GM18870 (cell line): ENCODE measurements around the gene TRIM6.
"Not testable (repeated sequence)": the region's sequence is repeated elsewhere in the genome, so short reads cannot be mapped to it uniquely, and the experiment has no call there.

Experiments
- ATAC-seq: cut with Tn5 transposase; IDR thresholded peaks from one replicate; pipeline ENCODE4 v1.9.1; 2021; ENCODE audit warnings: moderate library complexity; ENCODE audit not compliant: unreplicated experiment

TRIM6 gene, protein sequence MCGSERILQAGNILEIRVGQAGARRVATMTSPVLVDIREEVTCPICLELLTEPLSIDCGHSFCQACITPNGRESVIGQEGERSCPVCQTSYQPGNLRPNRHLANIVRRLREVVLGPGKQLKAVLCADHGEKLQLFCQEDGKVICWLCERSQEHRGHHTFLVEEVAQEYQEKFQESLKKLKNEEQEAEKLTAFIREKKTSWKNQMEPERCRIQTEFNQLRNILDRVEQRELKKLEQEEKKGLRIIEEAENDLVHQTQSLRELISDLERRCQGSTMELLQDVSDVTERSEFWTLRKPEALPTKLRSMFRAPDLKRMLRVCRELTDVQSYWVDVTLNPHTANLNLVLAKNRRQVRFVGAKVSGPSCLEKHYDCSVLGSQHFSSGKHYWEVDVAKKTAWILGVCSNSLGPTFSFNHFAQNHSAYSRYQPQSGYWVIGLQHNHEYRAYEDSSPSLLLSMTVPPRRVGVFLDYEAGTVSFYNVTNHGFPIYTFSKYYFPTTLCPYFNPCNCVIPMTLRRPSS

DNA sequence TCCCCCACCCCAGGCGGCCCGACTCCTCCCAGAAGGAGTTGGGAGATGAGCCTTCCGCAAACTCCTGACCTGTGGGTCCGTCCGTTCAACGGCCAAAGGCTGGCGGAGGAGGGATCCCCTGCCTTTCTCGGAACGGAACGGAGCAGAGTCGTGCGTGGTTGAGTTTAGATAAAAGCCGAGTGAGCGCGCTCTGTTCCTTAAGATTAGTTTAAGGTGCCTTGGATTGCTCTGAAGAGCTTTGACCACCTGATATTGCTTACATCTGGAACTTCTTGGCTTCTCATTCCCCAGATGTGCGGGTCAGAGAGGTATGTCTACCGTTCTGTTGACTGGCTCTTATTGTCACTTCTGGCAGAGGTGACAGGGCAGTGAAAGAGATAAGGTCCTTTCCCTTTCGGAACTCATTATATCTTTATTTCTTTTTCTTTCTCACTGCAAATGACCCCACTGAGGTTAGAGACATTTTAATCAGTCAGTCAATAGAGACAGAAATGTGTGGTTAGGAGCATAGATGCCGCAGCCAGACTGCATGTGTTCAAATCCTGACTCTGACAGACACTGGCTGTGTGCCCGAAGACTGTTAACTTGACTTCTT is at the start of gene TRIM6:
Gene TRIM6 (plus strand): TSS at position 31 of the 595 bp plus-strand sequence. CDS start 261 bp downstream, at position 292.
- peak; percentile 47 for ATAC-seq

DNA sequence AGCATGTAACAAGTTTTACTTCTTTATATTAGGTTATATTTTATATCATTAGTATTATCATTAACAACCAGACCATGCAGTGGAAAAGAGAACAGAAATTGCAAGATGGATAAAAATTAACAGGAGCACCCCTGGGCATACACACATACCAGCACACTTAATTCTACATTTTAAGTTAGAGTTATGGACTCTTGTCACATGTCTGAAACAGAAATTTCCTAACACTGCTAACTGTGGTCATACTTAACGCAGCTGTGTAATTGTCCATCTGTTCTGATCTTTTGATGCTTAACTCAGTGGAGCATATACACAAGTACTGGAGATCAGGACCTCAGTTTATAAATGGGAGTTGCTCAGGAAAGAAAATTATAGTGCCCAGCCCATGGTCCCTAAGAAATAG is 48.5 kb upstream of the TRIM6 start:
- ATAC-seq, result peak; percentile 79

DNA sequence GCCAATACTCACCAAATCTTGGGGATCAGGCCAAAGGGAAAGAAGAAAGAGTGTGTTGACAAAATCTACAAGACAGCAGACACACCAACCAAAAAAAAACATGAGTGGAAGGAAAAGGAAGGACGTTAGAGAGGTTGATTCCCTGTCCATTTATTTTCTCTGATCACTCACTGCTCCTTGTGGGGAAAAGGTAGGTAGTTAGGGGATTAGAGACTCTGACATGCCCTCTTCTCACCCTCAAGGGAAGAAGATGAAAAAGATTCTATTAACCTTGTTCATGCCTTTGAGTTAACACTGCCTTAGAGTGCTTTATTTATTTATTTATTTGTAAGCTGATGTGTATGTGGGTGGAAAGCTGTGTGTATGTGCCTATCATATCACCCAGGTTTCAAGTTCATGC is 48.0 kb upstream of the TRIM6 start, which contains the start of gene OR52H1:
Gene OR52H1 (minus strand): TSS at position 101 of the 400 bp plus-strand sequence. CDS start 3,035 bp downstream, outside the sequence.
- no peak for ATAC-seq

DNA sequence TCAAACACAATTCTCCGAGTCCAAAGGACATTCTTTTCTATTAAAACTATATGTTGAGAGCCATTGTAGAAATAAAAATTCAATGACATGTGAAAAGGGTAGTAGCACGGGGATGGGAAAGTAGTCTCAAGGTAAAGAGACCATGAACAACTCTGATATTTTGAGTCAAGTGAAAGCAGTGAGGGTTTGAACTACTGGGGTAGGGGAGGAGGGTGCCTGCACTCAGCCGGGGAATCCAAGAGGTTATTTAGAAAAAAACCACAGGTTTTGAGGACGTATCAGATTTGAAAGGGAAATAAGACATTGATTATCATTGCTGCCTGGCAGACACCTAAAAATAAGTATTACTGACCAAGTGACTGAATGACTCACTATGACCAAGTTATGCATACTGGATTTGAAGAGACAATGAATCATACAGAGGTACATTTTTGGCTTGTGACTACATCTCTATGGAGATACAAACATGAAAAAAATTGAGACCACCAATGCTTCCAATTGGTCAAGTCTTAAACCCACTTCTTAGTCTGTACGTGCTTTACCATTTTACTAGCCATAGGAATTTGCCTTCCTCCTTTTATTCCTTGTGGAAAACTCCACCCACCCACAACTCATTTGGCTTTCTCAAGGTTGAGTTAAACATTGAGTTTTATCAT is 45.9 kb upstream of the TRIM6 start:
- ATAC-seq, result peak; percentile 69

DNA sequence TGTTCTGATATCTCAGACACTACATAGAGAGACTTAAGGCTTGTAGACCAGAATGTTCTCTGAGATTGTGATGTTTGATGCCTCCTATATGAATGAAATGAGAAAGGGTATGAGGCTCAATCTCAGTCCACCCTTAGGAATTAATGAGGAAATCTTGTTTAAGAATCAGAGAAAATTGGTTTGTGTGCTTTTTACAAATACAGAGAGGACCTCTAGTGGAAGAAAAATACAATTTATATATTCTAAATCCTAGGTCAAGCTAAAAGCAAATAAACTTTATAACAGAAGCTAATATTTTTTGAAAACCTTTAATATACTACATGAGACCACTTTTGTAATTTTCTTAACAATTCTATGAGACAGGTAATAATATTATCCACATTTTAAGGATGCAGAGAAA is 43.1 kb upstream of the TRIM6 start:
- ATAC-seq, result no peak

DNA sequence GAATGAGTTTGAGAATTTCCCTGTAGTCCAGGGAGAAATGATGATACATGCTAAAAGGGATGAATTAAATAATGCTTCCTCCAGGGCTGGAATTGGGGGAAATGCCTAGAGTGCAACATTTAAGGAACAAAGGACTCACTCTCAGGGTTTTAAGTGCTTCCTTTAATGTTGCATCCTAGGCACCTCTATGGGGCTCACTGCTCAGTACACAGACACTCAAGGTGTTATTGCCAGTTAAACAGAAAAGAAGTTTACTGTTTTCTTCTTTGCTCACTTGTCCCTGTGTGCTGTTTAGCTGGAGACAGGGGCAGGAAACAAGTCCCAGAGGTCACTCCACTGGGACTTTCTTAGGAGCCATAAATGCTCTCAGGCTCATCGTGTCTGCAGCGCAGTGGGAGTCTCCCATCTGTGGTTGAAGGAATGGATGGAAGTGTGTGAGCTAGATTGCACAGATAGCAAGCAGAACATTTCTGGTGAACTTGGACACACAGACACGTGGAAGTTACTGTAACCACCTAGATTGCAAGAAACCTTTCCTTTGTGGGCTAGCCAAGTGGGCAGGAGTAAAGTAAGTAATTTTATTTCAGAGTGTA is 39.7 kb upstream of the TRIM6 start:
- ATAC-seq, result no peak

DNA sequence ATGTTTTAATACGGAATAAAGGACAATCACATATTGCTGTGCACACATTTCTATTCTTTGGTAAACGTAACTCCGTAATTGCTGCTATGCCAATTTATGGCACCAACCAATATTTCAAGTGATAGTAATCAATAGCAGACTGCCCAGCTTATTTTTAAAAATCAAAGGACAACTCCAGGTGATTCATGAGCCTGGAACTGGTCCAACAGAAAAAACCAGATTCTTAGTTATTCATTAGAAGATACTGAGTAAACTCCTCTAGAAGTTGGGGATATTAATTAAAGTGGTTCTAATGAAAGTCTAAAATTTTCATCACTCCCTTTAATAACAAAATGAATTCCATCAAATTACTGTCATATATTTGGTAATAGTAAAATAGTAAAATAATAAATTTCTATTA is 38.7 kb upstream of the TRIM6 start:
- no peak for ATAC-seq

DNA sequence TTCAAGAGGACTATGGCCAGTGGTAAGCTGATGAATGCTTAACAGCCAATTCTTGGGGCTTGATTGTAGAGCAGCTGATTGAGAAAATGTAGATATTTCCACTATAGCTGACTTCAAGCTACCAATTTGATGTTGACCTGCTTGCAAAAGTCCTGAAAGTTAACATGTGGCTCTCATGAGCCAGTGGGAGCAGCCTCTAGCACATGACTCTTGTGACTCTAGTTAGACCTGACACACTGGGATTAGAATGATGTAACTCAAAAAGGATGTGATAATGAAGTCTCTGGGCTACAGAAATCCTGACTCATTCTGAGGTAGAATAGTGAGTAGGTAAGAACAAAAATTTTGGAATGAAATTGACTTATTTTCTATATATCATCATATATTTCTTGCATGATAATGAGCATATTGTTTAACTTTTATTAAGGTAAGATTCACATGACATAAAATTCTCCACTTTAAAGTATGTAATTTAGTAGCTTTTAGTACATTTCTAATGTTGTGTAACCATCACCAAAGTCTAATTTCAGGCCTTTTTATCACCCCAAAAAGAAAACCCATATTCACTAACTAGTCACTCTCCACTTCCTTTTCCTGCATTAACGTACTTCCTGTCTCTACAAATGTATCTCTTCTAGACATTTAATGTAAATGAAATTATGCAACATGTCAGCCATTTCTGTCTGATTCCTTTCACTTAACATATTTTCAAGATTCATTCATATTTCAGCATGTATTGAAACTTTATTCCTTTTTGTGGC is 32.0 kb upstream of the TRIM6 start:
- no peak for ATAC-seq

DNA sequence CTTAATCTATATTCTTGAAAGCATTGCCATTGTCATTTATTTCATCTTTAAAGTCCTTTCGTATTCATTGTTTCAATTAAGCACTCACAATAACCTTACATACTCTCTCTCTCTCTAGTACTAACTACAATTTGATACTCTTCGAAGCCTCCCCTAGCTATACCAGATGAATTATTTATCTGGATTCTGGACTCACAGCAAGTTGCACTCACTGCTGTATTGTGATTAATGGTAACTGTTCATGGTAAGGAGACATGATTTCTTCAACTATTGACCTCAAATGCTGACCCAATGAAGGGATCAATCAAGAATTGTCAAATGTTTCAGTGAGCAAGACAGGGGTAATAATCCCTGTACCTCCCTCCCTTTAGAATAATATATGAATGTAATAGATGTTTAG is 21.8 kb upstream of the TRIM6 start:
- no peak for ATAC-seq

DNA sequence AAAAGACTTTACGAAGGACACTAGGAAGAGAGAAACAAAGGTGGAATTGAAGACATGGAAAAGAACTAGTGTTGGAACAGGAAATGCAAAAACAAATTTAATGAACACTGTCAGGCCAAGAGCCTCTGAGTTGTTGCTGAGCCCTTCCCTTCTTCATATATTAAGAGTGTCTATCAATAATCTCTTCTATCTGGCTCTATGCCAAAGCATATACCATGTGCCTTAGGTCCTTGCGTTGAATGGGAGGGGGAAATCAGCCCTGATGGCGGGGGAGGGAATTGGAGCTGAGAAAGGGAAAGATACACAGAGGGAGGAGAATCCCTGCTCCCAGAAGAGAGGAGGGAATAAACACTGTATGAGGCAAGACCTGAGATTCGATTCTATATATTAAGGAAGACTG is 21.3 kb upstream of the TRIM6 start:
- ATAC-seq, result no peak

DNA sequence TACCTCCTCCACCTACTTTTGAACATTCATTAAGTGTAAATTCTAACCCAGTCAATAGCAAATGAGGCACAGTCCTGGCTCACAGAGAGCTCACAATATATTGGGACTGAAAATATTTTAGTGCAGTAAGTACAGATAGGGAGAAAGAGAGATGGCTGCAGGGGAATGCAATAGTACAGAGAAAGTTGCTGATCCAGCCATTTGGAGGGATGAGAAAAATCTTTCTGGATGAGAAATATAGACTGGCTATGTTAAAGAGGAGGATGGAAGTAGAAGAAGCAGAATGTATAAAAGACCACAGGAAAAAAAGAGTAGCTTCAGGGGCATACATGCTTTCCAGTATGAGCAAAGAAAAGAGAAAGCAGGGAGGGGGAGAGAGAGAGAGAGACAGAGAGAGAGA is 19.3 kb upstream of the TRIM6 start:
- ATAC-seq, result no peak

DNA sequence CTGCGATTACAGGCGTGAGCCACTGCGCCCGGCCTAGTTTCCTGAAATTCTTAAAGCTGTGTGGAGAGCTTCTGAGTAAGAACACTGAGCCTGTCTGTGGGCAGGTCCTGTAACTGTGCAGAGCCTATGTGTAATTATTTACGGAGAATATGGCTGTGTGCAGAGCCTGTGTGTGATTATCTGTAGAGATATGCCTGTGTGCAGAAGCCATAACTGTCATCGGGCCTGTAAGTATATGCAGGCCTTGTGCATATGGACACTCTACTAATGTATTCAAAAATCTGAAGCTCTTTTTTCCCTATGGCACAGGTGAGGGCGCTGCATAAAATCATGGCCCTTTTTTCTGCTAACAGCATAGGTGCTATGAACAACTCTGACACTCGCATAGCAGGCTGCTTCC is 15.9 kb upstream of the TRIM6 start, which contains the start of gene OR52B6:
Gene OR52B6 (plus strand): TSS at position 301 of the 400 bp plus-strand sequence. CDS start 0 bp downstream, at position 301.
- ATAC-seq, result no peak

DNA sequence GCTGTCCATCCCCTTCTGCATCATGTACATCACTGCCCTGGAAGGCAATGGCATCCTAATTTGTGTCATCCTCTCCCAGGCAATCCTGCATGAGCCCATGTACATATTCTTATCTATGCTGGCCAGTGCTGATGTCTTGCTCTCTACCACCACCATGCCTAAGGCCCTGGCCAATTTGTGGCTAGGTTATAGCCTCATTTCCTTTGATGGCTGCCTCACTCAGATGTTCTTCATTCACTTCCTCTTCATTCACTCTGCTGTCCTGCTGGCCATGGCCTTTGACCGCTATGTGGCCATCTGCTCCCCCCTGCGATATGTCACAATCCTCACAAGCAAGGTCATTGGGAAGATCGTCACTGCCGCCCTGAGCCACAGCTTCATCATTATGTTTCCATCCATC is 15.4 kb upstream of the TRIM6 start:
- ATAC-seq, result no peak

DNA sequence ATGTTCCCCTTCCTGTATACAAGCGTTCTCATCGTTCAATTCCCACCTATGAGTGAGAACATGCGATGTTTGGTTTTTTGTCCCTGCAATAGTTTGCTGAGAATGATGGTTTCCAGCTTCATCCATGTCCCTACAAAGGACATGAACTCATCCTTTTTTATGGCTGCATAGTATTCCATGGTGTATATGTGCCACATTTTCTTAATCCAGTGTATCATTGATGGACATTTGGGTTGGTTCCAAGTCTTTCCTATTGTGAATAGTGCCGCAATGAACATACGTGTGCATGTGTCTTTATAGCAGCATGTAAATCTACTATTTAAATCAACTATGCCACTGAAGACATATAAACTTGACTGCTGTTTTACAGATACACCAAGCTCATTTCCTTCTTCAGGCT is 12.0 kb upstream of the TRIM6 start:
- ATAC-seq, result not testable (repeated sequence)

DNA sequence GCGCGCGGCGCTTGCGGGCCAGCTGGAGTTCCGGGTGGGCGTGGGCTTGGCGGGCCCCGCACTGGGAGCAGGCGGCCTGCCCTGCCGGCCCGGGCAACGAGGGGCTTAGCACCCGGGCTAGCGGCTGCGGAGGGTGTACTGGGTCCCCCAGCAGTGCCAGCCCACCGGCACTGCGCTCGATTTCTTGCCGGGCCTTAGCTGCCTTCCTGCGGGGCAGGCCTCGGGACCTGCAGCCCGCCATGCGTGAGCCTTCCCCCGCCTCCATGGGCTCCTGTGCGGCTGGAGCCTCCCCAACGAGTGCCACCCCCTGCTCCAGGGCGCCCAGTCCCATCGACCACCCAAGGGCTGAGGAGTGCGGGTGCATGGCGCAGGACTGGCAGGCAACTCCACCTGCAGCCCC is 6.5 kb upstream of the TRIM6 start:
- not testable (repeated sequence) for ATAC-seq

DNA sequence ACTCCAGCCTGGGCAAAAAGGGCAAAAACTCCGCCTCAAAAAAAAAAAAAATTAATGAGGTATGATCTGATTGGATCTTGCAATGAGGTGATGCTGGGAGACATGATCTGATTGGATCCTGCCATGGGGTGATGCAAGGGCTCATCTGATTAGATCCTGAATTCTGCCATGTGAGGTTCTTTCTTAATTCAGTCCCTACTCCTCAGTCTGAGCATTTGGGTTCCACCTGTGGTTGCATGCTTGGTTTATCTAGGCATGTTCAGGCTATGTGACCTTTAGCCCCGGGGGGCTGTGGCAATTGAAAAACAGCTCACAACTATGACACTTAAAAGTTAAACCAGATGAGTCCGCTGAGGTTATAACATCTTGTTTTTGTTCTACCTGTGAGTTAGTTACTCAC is 4.8 kb upstream of the TRIM6 start:
- no peak for ATAC-seq

DNA sequence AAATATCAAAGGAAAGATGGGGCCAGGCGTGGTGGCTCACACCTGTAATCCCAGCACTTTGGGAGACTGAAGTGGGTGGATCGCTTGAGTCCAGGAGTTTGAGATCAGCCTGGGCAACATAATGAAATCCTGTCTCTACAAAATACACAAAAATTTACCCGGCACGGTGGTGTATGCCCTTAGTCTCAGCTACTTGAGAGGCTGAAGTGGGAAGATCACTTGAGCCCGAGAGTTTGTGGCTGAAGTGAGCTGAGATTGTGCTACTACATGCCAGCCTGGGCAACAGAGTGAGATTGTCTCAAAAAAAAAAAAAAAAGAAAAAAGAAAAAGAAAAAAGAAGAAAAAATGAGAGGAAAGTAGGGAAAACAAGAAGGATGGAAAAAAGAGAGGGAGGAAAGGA is 3.8 kb upstream of the TRIM6 start:
- ATAC-seq, result no peak

DNA sequence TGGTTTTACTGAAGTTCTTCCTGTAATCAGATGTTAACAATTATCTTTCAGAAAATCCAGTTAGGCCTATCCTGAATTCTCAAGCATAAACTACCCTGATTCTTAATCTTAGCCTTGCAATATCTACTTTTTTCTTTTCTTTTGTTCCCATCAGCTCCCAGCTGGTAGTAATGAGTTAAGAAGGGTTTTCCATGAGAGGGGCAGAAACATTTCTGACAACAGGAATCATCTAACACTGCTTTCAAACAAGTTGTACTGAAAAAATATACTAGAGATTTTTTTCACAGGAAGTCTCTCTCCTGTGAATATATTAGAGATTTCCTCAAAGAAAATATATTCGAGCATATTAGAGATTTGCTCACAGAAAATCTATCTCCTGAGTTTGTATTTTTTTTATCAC is 3.3 kb upstream of the TRIM6 start:
- ATAC-seq, result no peak

DNA sequence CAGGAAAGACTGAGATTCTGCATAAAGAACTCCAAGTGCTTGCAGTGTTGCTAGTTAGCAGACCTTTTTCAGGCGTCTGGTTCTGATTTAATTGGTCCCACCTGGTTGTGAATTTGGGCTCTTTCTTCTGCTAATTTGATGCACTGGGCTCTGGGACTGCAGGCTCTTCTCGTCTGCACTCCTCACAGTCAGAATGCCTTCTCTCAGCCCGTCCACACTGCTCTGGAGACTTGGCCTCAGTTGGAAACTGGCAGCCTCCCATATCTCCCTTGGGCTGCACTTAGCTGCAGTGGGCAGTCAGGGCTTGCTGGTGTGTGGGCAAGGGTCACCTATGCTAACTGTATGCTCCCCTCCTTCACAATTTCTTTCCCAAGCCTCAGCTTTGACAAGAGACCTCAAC is 1.5 kb downstream of the TRIM6 start:
- no peak for ATAC-seq

DNA sequence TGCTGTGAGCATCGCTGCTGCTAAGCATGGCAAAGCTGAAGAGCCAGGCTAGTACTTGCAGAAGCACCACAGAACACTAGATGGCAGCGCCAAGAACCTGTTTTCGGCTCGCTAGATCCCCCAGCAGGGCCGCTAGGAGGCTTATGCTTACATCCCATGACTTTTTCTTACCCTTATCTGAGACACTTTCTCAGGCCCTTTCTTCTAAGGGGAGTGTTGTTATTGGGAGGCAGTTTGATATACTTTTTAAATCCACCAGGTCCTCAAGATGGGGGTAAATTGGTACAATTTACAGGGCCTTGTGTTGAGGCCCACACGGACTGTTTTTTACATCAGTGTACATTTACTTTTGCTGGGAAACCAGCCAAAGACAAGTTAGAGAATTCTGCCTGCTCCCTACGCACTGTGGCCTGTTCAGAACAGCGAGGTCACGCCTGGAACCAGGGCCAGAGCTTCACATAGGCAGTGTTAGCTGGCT is 4.0 kb downstream of the TRIM6 start:
- ATAC-seq, result peak; percentile 83
